Measurements from ENCODE around the gene SPTBN5. TPM values are rescaled to one million over a fixed set of nuclear protein-coding genes. Genes with fewer than 3 reads are reported as not detected.

The SPTBN5 gene
- total RNA-seq, 1 experiment from 2014 or later, result 0.96 TPM

GRCh38 chr15:41865490-41866055 lies 28.3 kb downstream of the SPTBN5 start (continued):
- TF ChIP-seq POLR2A (IDR thresholded peaks at IDR 0.05; ENCODE audit: borderline replicate concordance, extremely low read depth, insufficient read depth, insufficient read length), result no peak
- TF ChIP-seq SP1 (IDR thresholded peaks at IDR 0.05; ENCODE audit: low read depth), result no peak
- no peak for TF ChIP-seq EZH2 (IDR thresholded peaks at IDR 0.05)
- TF ChIP-seq ZNF274 (IDR thresholded peaks at IDR 0.05; ENCODE audit: low read depth, low read length), result no peak
- TF ChIP-seq ZBTB33 (IDR thresholded peaks at IDR 0.05; ENCODE audit: extremely low read depth, insufficient replicate concordance, low read length), result no peak

DNA sequence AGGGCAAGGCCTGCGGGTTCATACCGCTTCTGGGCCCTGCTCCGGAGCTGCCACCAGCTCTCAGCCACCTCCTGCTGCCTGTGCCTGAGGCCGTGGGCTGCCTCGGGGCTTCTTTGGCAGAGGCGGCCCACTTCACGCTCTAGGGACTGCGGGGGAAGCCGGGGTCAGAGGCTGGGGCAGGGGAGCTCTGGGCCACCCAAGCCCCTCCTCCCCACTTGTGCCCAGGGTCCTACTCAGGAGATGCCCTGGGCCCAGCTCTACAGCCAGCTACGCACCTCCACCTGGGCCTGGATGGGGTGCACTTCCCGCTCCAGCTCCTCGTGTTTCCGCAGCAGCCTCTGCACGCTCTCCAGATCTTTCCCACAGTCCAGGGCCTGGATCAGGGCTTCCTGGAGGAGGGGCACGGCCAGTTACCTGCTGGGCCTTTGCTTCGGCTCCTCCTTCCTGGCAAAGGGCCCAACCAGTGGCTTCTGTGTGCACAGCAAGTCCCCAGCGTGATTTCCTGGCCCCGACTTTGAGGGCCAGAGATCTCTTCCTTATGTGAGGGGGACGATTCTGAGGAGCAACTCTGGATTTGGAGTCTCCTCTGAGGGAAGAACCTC lies 31.2 kb downstream of the SPTBN5 start:
- Histone ChIP-seq H4K20me1 (ENCODE audit: insufficient read depth) (no peaks in the 10 kb centered on the region), H3K9ac (ENCODE audit: low read length) (no peak overlapping the region), H3K27ac (ENCODE audit: low read depth, low read length) (no peak overlapping the region), H3K4me1 (ENCODE audit: control insufficient read depth in 1 of 2, insufficient read depth in 2 of 2, low read length in 2 of 2) (peaks cover 2 to 8% of the 10 kb centered on the region in 2 experiments; a peak in 3 of 4 replicates), H3K4me3 (replicated peaks in 1 of 2; ENCODE audit: low read depth in 1 of 2, low read length in 2 of 2) (no peak overlapping the region), H3K27me3 (ENCODE audit: insufficient read depth, low read length) (no peaks in the 10 kb centered on the region), H3K4me2 (ENCODE audit: low read length) (peak overlapping the region; percentile 9; the same call in 1 of the 2 replicates), H3K9me2 (ENCODE audit: insufficient read depth) (no peaks in the 10 kb centered on the region), H3K36me3 (ENCODE audit: control insufficient read depth in 1 of 2, insufficient read depth in 2 of 2, low read length in 2 of 2) (no peaks in the 10 kb centered on the region), H3K79me2 (ENCODE audit: insufficient read depth, low read length) (no peaks in the 10 kb centered on the region), H2AFZ (ENCODE audit: low read depth, low read length, poor library complexity, severe bottlenecking) (no peak overlapping the region), H3K9me3 (ENCODE audit: control insufficient read depth in 1 of 2, insufficient read depth in 1 of 2, low read depth in 1 of 2, low read length in 2 of 2) (no peaks in the 10 kb centered on the region)
- no TSS peak for BruUV-seq (replicated peaks)
- ChIA-PET RAD21 (ENCODE audit: low non-redundant PET in 1 of 2, low total read pairs in 2 of 2, uncharacterized antibody in 2 of 2, unreplicated experiment in 2 of 2) (no interaction called here), POLR2A (no interaction called here), CTCF (no interaction called here)
- ATAC-seq, result peak; percentile 68
- TF ChIP-seq, protein P1, sequence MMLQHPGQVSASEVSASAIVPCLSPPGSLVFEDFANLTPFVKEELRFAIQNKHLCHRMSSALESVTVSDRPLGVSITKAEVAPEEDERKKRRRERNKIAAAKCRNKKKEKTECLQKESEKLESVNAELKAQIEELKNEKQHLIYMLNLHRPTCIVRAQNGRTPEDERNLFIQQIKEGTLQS (IDR thresholded peaks at IDR 0.05), result no peak
- no peak for TF ChIP-seq EGR1 (IDR thresholded peaks at IDR 0.05; ENCODE audit: low read depth)
- TF ChIP-seq ZBTB33 (IDR thresholded peaks at IDR 0.05; ENCODE audit: extremely low read depth, insufficient replicate concordance, low read length), result no peak
- TF ChIP-seq CEBPB (IDR thresholded peaks at IDR 0.05; ENCODE audit: low read depth), result no peak
- no peak for TF ChIP-seq POLR2AphosphoS5 (IDR thresholded peaks at IDR 0.05; ENCODE audit: low read depth, low read length)
- TF ChIP-seq CBX3 (IDR thresholded peaks at IDR 0.05; ENCODE audit: low read depth), result no peak
- TF ChIP-seq SIN3A (IDR thresholded peaks at IDR 0.05; ENCODE audit: low read depth), result no peak
- no peak for TF ChIP-seq SP1 (IDR thresholded peaks at IDR 0.05; ENCODE audit: low read depth)
- TF ChIP-seq ZFX (IDR thresholded peaks at IDR 0.05), result no peak
- TF ChIP-seq RAD21 (IDR thresholded peaks at IDR 0.05; ENCODE audit: low read depth), result no peak
- TF ChIP-seq ELF1 (IDR thresholded peaks at IDR 0.05; ENCODE audit: borderline replicate concordance, low read depth), result no peak
- no peak for TF ChIP-seq YY1 (IDR thresholded peaks at IDR 0.05; ENCODE audit: extremely low read depth, insufficient replicate concordance, low read depth, low read length)
- no peak for TF ChIP-seq SRF (IDR thresholded peaks at IDR 0.05; ENCODE audit: low read depth)
- no peak for TF ChIP-seq MAX (IDR thresholded peaks at IDR 0.05)
- TF ChIP-seq EZH2 (IDR thresholded peaks at IDR 0.05), result no peak
- no peak for TF ChIP-seq FOSL1 (IDR thresholded peaks at IDR 0.05; ENCODE audit: low read depth)
- peak; percentile 15 for DNase-seq (ENCODE audit: low read depth, low spot score)
- intact Hi-C loops (cut with micrococcal nuclease), result no loop called here

Data from HCT116 (cell line).